Neural cell (in vitro differentiated cells): ENCODE measurements around the gene CENPX. TPM values are rescaled to one million over a fixed set of nuclear protein-coding genes. Genes with fewer than 3 reads are reported as not detected.

ENCODE experiments used
- H2AFZ ChIP-seq: fragments of 200-600, 300-800 bp; sonication (generic), shearing (Covaris generic); 2 replicates; pipeline ENCODE4 v1.6.0; 2014; ENCODE audit warnings: low read depth, mild to moderate bottlenecking, antibody characterized with exemption, low read length, moderate library complexity
- H3F3A ChIP-seq: fragments of 200-600 bp; shearing (Covaris generic); 2 replicates; pipeline ENCODE4 v1.6.1; 2016; ENCODE audit warnings: mild to moderate bottlenecking, moderate library complexity, mixed read lengths, antibody characterized with exemption, low read length; ENCODE audit not compliant: insufficient read depth, poor library complexity, severe bottlenecking
- H3K27ac ChIP-seq: fragments of 200-600, 300-800 bp; sonication (generic), shearing (Covaris generic); 2 replicates; pipeline ENCODE4 v1.5.1; 2014; ENCODE audit warnings: mild to moderate bottlenecking, low read length, moderate library complexity
- H3K27me3 ChIP-seq: fragments of 300-800, 200-600 bp; sonication (generic), shearing (Covaris generic); 2 replicates; pipeline ENCODE4 v1.6.0; 2014; ENCODE audit warnings: mild to moderate bottlenecking, low read depth, low read length, moderate library complexity; ENCODE audit not compliant: insufficient read depth
- H3K36me3 ChIP-seq: fragments of 300-800, 200-600 bp; sonication (generic), shearing (Covaris generic); 2 replicates; pipeline ENCODE4 v1.5.1; 2014; ENCODE audit warnings: mild to moderate bottlenecking, antibody characterized with exemption, low read length, moderate library complexity; ENCODE audit not compliant: insufficient read depth
- H3K4me2 ChIP-seq: fragments of 300-800, 200-600 bp; sonication (generic), shearing (Covaris generic); 2 replicates; pipeline ENCODE4 v1.6.0; 2014; ENCODE audit warnings: mild to moderate bottlenecking, low read length
- H3K4me3 ChIP-seq: fragments of 300-800, 200-600 bp; sonication (generic), shearing (Covaris generic); 2 replicates; pipeline ENCODE4 v1.5.1; 2014; ENCODE audit warnings: mild to moderate bottlenecking, low read length, moderate library complexity
- H3K79me2 ChIP-seq: fragments of 200-600 bp; shearing (Covaris generic); replicated peaks from 2 replicates; pipeline ENCODE4 v1.6.0; 2014; ENCODE audit warnings: mild to moderate bottlenecking, low read length, moderate library complexity; ENCODE audit not compliant: insufficient read depth
- H3K9ac ChIP-seq: fragments of 300-800, 200-600 bp; sonication (generic), shearing (Covaris generic); 2 replicates; pipeline ENCODE4 v1.6.1; 2016; ENCODE audit warnings: mild to moderate bottlenecking, low read length, mixed read lengths
- H3K9me2 ChIP-seq: fragments of 200-600 bp; shearing (Covaris generic); 2 replicates; pipeline ENCODE4 v1.6.1; 2016; ENCODE audit warnings: mild to moderate bottlenecking, low read length, mixed read lengths; ENCODE audit not compliant: insufficient read depth
- H3K9me3 ChIP-seq: fragments of 200-600, 300-800 bp; sonication (generic), shearing (Covaris generic); 2 replicates; pipeline ENCODE4 v1.6.1; 2016; ENCODE audit warnings: mild to moderate bottlenecking, mixed run types, low read length, moderate library complexity, mixed read lengths
- H4K20me1 ChIP-seq: fragments of 200-600 bp; shearing (Covaris generic); 2 replicates; pipeline ENCODE4 v1.6.1; 2016; ENCODE audit warnings: mild to moderate bottlenecking, mixed run types; ENCODE audit not compliant: insufficient read depth
- EP300 ChIP-seq: fragments of 450-650 bp; conservative IDR thresholded peaks from 2 replicates; pipeline ENCODE4 v1.6.1; 2014; ENCODE audit warnings: antibody characterized with exemption, mild to moderate bottlenecking, moderate library complexity; ENCODE audit not compliant: poor library complexity, severe bottlenecking
- EZH2 ChIP-seq: fragments of 200-600, 300-800 bp; shearing (Covaris generic), sonication (generic); IDR thresholded peaks from 2 replicates; pipeline ENCODE4 v1.6.1; 2014; ENCODE audit warnings: antibody characterized with exemption, low read length, borderline replicate concordance, mild to moderate bottlenecking; ENCODE audit not compliant: insufficient read depth, poor library complexity, severe bottlenecking
- MXI1 ChIP-seq: fragments of 450-650 bp; conservative IDR thresholded peaks from 2 replicates; pipeline ENCODE4 v1.6.1; 2014; ENCODE audit warnings: antibody characterized with exemption, mild to moderate bottlenecking; ENCODE audit not compliant: poor library complexity, severe bottlenecking
- POLR2AphosphoS5 ChIP-seq: IDR thresholded peaks from 2 replicates; pipeline ENCODE4 v1.6.1; 2012
- RAD21 ChIP-seq: fragments of 450-650 bp; conservative IDR thresholded peaks from 2 replicates; pipeline ENCODE4 v1.6.1; 2014; ENCODE audit warnings: antibody characterized with exemption, mild to moderate bottlenecking, moderate library complexity
- SMC3 ChIP-seq: fragments of 450-650 bp; conservative IDR thresholded peaks from 2 replicates; pipeline ENCODE4 v1.6.1; 2014; ENCODE audit warnings: antibody characterized with exemption, mild to moderate bottlenecking, moderate library complexity; ENCODE audit not compliant: poor library complexity
- TAF1 ChIP-seq: IDR thresholded peaks from 2 replicates; pipeline ENCODE4 v1.6.1; 2012; ENCODE audit warnings: low read depth
- polyA plus RNA-seq: library from polyadenylated mRNA; depleted of rRNA; stranded (reverse); fragments of >200 nt; gene quantifications from 2 replicates; pipeline ENCODE4 v1.2.3, GENCODE V29; 2014
- TF ChIP-seq, protein P1 (sequence below): IDR thresholded peaks from 2 replicates; pipeline ENCODE4 v1.6.1; 2012; ENCODE audit warnings: borderline replicate concordance
- TF ChIP-seq, protein P2 (sequence below): fragments of 450-650 bp; IDR thresholded peaks from 2 replicates; pipeline ENCODE4 v1.5.1; 2014; ENCODE audit warnings: antibody characterized with exemption, mild to moderate bottlenecking, moderate library complexity; ENCODE audit not compliant: poor library complexity, severe bottlenecking

Gene CENPX
- polyA plus RNA-seq, 1 donor from 2014 or later = 205 TPM

DNA sequence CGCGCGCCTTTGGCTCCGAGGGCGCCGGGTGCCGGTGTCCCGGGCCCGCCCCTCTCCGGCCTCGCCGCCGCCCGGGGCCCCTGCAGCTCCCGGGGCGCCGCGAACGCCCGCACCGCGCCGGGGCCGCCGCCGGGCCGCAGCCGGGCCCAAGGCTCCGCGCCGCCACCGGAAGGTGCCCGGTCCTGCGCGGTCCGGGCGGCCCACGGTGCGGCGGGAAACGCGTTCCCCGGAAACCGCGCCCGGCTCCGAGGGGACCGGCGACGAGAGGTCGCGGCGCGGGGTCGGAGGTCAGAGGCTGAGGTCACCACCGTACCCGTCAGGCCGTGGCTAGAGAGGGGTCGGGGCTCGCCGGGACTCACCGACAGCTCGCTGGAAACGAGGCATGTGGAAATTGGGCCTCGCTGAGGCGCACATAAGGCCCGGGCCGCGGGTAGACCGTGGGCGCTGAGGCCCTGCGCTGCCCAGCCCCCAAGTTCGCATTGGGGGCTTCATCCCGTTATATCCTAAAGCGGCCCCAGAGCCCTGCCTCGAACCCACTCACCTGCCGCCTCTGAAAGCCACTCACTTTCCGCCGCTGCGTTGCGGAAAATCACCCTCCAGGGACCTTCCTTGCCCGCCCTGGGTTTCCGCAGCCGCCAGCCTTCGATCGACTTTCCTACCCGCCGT lies 43.1 kb upstream of the CENPX start, which contains the start of gene DUS1L:
Gene DUS1L, minus strand, starts transcription at position 167 of the 666 bp plus-strand sequence. CDS start 745 bp downstream, outside the sequence.
- Histone ChIP-seq H3K9me2 (no peaks in the 10 kb centered on the region), H3K4me3 (peak within 1 kb of the TSS; percentile 94), H3K4me2 (peak within 1 kb of the TSS; percentile 61), H2AFZ (peak within 1 kb of the TSS; percentile 97), H3K36me3 (no peaks in the 10 kb centered on the region), H3K9me3 (no peaks in the 10 kb centered on the region), H3F3A (no peaks in the 10 kb centered on the region), H3K27ac (peak within 1 kb of the TSS; percentile 56), H4K20me1 (no peaks in the 10 kb centered on the region), H3K79me2 (no peaks in the 10 kb centered on the region), H3K9ac (peak within 1 kb of the TSS; percentile 72), H3K27me3 (no peaks in the 10 kb centered on the region)
- TF ChIP-seq POLR2AphosphoS5 = peak; percentile 52
- TF ChIP-seq EZH2 = no peak
- TF ChIP-seq, protein P1, sequence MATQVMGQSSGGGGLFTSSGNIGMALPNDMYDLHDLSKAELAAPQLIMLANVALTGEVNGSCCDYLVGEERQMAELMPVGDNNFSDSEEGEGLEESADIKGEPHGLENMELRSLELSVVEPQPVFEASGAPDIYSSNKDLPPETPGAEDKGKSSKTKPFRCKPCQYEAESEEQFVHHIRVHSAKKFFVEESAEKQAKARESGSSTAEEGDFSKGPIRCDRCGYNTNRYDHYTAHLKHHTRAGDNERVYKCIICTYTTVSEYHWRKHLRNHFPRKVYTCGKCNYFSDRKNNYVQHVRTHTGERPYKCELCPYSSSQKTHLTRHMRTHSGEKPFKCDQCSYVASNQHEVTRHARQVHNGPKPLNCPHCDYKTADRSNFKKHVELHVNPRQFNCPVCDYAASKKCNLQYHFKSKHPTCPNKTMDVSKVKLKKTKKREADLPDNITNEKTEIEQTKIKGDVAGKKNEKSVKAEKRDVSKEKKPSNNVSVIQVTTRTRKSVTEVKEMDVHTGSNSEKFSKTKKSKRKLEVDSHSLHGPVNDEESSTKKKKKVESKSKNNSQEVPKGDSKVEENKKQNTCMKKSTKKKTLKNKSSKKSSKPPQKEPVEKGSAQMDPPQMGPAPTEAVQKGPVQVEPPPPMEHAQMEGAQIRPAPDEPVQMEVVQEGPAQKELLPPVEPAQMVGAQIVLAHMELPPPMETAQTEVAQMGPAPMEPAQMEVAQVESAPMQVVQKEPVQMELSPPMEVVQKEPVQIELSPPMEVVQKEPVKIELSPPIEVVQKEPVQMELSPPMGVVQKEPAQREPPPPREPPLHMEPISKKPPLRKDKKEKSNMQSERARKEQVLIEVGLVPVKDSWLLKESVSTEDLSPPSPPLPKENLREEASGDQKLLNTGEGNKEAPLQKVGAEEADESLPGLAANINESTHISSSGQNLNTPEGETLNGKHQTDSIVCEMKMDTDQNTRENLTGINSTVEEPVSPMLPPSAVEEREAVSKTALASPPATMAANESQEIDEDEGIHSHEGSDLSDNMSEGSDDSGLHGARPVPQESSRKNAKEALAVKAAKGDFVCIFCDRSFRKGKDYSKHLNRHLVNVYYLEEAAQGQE = peak; percentile 45
- TF ChIP-seq, protein P2, sequence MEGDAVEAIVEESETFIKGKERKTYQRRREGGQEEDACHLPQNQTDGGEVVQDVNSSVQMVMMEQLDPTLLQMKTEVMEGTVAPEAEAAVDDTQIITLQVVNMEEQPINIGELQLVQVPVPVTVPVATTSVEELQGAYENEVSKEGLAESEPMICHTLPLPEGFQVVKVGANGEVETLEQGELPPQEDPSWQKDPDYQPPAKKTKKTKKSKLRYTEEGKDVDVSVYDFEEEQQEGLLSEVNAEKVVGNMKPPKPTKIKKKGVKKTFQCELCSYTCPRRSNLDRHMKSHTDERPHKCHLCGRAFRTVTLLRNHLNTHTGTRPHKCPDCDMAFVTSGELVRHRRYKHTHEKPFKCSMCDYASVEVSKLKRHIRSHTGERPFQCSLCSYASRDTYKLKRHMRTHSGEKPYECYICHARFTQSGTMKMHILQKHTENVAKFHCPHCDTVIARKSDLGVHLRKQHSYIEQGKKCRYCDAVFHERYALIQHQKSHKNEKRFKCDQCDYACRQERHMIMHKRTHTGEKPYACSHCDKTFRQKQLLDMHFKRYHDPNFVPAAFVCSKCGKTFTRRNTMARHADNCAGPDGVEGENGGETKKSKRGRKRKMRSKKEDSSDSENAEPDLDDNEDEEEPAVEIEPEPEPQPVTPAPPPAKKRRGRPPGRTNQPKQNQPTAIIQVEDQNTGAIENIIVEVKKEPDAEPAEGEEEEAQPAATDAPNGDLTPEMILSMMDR = no peak
- TF ChIP-seq TAF1 = no peak
- no peak for TF ChIP-seq RAD21
- TF ChIP-seq EP300 = peak; percentile 19
- no peak for TF ChIP-seq SMC3
- peak; percentile 45 for TF ChIP-seq MXI1

DNA sequence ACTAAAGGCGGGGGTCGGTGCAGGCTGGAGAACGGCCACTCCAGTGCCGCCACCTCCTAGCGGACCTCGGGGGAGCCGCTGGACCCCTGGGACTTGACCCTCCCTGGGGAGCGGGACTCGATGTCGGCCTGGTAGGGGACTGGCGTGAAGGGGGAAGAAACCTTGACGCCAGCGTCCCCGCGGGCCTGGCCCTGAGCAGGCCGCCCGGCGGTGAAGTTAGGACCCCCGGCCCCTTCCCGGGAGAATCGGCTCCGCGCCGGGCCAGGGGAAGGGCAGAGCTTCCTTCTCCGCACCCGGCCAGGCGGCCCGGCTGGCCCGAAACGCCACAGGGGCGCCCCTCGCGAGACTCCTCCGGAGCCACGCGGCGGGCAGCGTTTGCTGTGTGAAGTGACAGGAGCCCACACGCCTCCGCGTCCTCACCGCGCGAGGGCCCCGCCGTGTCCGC lies 42.5 kb upstream of the CENPX start:
- Histone ChIP-seq H3K27ac (no peak overlapping the region), H3K36me3 (no peaks in the 10 kb centered on the region), H3K9ac (peak overlapping the region; percentile 72), H2AFZ (no peak overlapping the region), H3K9me3 (no peaks in the 10 kb centered on the region), H3K9me2 (no peaks in the 10 kb centered on the region), H3K4me3 (peak overlapping the region; percentile 94), H3K27me3 (no peaks in the 10 kb centered on the region), H4K20me1 (no peaks in the 10 kb centered on the region), H3K4me2 (peak overlapping the region; percentile 61), H3K79me2 (no peaks in the 10 kb centered on the region), H3F3A (no peaks in the 10 kb centered on the region)
- TF ChIP-seq, protein P1 = no peak
- peak; percentile 72 for TF ChIP-seq MXI1
